Lung (tissue), 12 donors: Measurements from ENCODE around the gene ZNF532. TPM values are rescaled to one million over a fixed set of nuclear protein-coding genes. Genes with fewer than 3 reads are reported as not detected.
A peak's percentile ranks its signal among the peaks of the same experiment; 100 is the strongest.
"Not testable (repeated sequence)": the region's sequence is repeated elsewhere in the genome, so short reads cannot be mapped to it uniquely, and the experiment has no call there.

Source experiments
- ATAC-seq: fragments of 200-7000 bp; cut with Tn5 transposase; one replicate; pipeline ENCODE4 v1.9.1; 2020; ENCODE audit warnings: moderate number of reproducible peaks; ENCODE audit not compliant: insufficient read depth, low FRiP score
- DNase-seq, 3 donors: peaks; one replicate each; pipeline ENCODE4 v3.0.0-alpha.2; 2013 to 2017
- H3K27ac ChIP-seq, 2 donors: one replicate each; pipeline ENCODE4 v1.5.1; 2013; ENCODE audit warnings: mild to moderate bottlenecking in 2 of 2, moderate library complexity in 2 of 2, control low read depth in 1 of 2, inconsistent platforms in 1 of 2, low read depth in 1 of 2, low read length in 1 of 2
- H3K27me3 ChIP-seq, 3 donors: one replicate each; pipeline ENCODE4 v1.5.1; 2013; ENCODE audit warnings: low read length in 2 of 3; ENCODE audit not compliant: control insufficient read depth in 3 of 3, insufficient read depth in 3 of 3
- H3K36me3 ChIP-seq, 4 donors: one replicate each; pipeline ENCODE4 v1.5.1; 2013; ENCODE audit warnings: low read length in 4 of 4, mild to moderate bottlenecking in 1 of 4, moderate library complexity in 1 of 4; ENCODE audit not compliant: control insufficient read depth in 4 of 4, insufficient read depth in 4 of 4
- H3K4me1 ChIP-seq, 5 donors: one replicate each; pipeline ENCODE4 v1.5.1; 2013; ENCODE audit warnings: low read length in 5 of 5, mild to moderate bottlenecking in 2 of 5, moderate library complexity in 1 of 5; ENCODE audit not compliant: control insufficient read depth in 5 of 5, insufficient read depth in 5 of 5
- H3K4me3 ChIP-seq: one replicate; pipeline ENCODE4 v1.5.1; 2013; ENCODE audit warnings: mild to moderate bottlenecking, control low read depth, moderate library complexity
- H3K9ac ChIP-seq, 2 donors: one replicate each; pipeline ENCODE4 v1.5.1; 2013; ENCODE audit warnings: low read length in 2 of 2, control low read depth in 1 of 2; ENCODE audit not compliant: insufficient read depth in 1 of 2
- H3K9me3 ChIP-seq, 4 donors: one replicate each; pipeline ENCODE4 v1.5.1; 2013; ENCODE audit warnings: low read length in 3 of 4, mild to moderate bottlenecking in 1 of 4, moderate library complexity in 1 of 4; ENCODE audit not compliant: control insufficient read depth in 4 of 4, insufficient read depth in 3 of 4
- CTCF ChIP-seq: IDR thresholded peaks from 2 replicates; pipeline ENCODE4 v1.5.1; 2012; ENCODE audit warnings: mild to moderate bottlenecking; ENCODE audit errors: control extremely low read depth, extremely low read depth
- WGBS, 2 donors: extraction: QIAGEN DNeasy Blood & Tissue Kit; methylation state at CpG; one replicate each; pipeline ENCODE4 v1.1.7; 2013; 5-methylcytosine and 5-hydroxymethylcytosine counted together
- polyA plus RNA-seq, 2 donors: library from polyadenylated mRNA; stranded (reverse); fragments of 200-250 nt; gene quantifications; one replicate each; pipeline ENCODE4 v1.2.1, GENCODE V29; 2013
- total RNA-seq, 2 donors: library from RNA; depleted of rRNA in 1 of 2; stranded (reverse); fragments of >200 nt in 1 of 2; gene quantifications; one replicate each; pipeline ENCODE4 v1.2.1, GENCODE V29; 2014 to 2021
- donor health status: control.
- donor health status: control.
- donor health status: Bipolar disorder and iron deficiency.
- donor health status: healthy.
- donor health status: DM: yes; HTN: yes; CAD: no.

Gene ZNF532
- total and polyA plus RNA-seq, 4 donors, result 12.3 to 128 (median 38.6) TPM

- Histone ChIP-seq H3K9me3 (no peaks in the 10 kb centered on the region), H3K9ac (no peak overlapping the region), H3K4me3 (no peak overlapping the region), H3K27me3 (no peaks in the 10 kb centered on the region), H3K36me3 (peaks cover 6 to 31% (median 25%) of the 10 kb centered on the region in 4 donors), H3K4me1 (peaks cover 0 to 20% (median 17%) of the 10 kb centered on the region in 5 donors), H3K27ac (peak overlapping the region in 1 of 2 donors; percentile 27)
- no peak for DNase-seq
- 88 to 90% methylated on average over 14 of the region's 14 CpGs for WGBS, 2 donors
- no peak for ATAC-seq
- TF ChIP-seq CTCF, result no peak
Measured at GRCh38 chr18:58915006-58915799, 50.5 kb downstream of the ZNF532 start.

DNA sequence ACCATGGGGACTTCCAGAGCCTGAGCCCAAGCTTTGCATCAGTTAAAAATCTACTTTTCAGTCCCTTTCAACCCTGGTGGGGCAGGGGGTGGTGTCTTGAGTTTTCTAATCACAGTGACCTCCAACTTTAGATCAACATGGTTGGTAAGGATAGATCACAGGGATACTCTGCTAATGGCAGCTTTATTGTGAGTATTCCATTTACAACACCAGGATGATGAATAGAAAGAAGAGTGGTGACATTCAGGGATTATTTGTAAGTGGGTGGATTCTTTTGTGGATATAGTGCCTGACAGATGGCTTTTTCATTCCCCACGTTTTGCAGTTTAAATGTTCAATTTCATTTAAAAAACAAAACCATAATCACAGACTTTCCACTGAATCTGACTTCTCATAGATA, 51.3 kb downstream of the ZNF532 start:
- 80 to 90% methylated on average over 1 of the region's 1 CpG for WGBS, 2 donors
- DNase-seq (no peak), ATAC-seq (no peak)
- Histone ChIP-seq H3K27ac (no peak overlapping the region), H3K9ac (no peak overlapping the region), H3K36me3 (peaks cover 10 to 27% (median 24%) of the 10 kb centered on the region in 4 donors), H3K27me3 (no peaks in the 10 kb centered on the region), H3K9me3 (no peaks in the 10 kb centered on the region), H3K4me1 (peaks cover 0 to 20% (median 15%) of the 10 kb centered on the region in 5 donors), H3K4me3 (no peak overlapping the region)
- TF ChIP-seq CTCF, result no peak

- 92% methylated on average over 16 of the region's 16 CpGs for whole genome bisulfite sequencing, 2 donors
- H3K36me3 ChIP-seq, result peaks cover 10 to 42% (median 33%) of the 10 kb centered on the region in 4 donors
- not testable (repeated sequence) for H3K4me3 ChIP-seq, H3K27ac ChIP-seq, ATAC-seq, DNase-seq, H3K27me3 ChIP-seq, H3K4me1 ChIP-seq, H3K9ac ChIP-seq, H3K9me3 ChIP-seq
Measured at GRCh38 chr18:58919934-58920333, 55.3 kb downstream of the ZNF532 start.

GRCh38 chr18:58922995-58923394, 58.3 kb downstream of the ZNF532 start:
- 97% methylated on average over 10 of the region's 10 CpGs for WGBS, 2 donors

More at GRCh38 chr18:58922995-58923394, 58.3 kb downstream of the ZNF532 start:
- Histone ChIP-seq H3K9ac (no peak overlapping the region), H3K4me3 (no peak overlapping the region), H3K4me1 (peaks cover 0 to 10% (median 7%) of the 10 kb centered on the region in 5 donors), H3K27me3 (no peaks in the 10 kb centered on the region), H3K9me3 (peaks cover 0 to 6% (median 1%) of the 10 kb centered on the region in 4 donors), H3K27ac (no peak overlapping the region), H3K36me3 (peaks cover 10 to 42% (median 29%) of the 10 kb centered on the region in 4 donors)
- DNase-seq, result no peak
- no peak for ATAC-seq
- no peak for TF ChIP-seq CTCF
